ENCODE measurements around the gene BTG4. TPM values are rescaled to one million over a fixed set of nuclear protein-coding genes. Genes with fewer than 3 reads are reported as not detected.

Gene BTG4
- total and polyA plus RNA-seq, 9 of the 15 experiments (the other 6 are each of a cell fraction or from before 2014, with no cell fraction given) = not detected

- TF ChIP-seq, protein P1, sequence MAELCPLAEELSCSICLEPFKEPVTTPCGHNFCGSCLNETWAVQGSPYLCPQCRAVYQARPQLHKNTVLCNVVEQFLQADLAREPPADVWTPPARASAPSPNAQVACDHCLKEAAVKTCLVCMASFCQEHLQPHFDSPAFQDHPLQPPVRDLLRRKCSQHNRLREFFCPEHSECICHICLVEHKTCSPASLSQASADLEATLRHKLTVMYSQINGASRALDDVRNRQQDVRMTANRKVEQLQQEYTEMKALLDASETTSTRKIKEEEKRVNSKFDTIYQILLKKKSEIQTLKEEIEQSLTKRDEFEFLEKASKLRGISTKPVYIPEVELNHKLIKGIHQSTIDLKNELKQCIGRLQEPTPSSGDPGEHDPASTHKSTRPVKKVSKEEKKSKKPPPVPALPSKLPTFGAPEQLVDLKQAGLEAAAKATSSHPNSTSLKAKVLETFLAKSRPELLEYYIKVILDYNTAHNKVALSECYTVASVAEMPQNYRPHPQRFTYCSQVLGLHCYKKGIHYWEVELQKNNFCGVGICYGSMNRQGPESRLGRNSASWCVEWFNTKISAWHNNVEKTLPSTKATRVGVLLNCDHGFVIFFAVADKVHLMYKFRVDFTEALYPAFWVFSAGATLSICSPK (IDR thresholded peaks at IDR 0.05; ENCODE audit: borderline replicate concordance) = no peak
- TF ChIP-seq FIP1L1 (IDR thresholded peaks at IDR 0.05; ENCODE audit: low read depth, low read length, poor library complexity, severe bottlenecking) = no peak
- TF ChIP-seq ZBED1 (IDR thresholded peaks at IDR 0.05) = no peak
- TF ChIP-seq SRF (CRISPR knock-in tag; IDR thresholded peaks at IDR 0.05) = no peak
- TF ChIP-seq ZNF589 (CRISPR knock-in tag; IDR thresholded peaks at IDR 0.05; ENCODE audit: low read depth) = no peak
- no peak for TF ChIP-seq ZNF561 (CRISPR knock-in tag; conservative IDR thresholded peaks at IDR 0.05)
- TF ChIP-seq MBD2 (IDR thresholded peaks at IDR 0.05; ENCODE audit: borderline replicate concordance, low read depth) = no peak
These were observed 9.6 kb downstream of the BTG4 start (continued) for GRCh38 chr11:111502611-111503010.

GRCh38 chr11:111500481-111500880 lies 11.7 kb downstream of the BTG4 start:
- DNase-seq (ENCODE audit: extremely low read depth in 1 of 4, low spot score in 3 of 4) (no peak), FAIRE-seq (no peak), ATAC-seq (no peak)
- ChIA-PET CTCF (ENCODE audit: low intra/inter-chr PET ratio) (no interaction called here), POLR2A (no interaction called here)
- Histone ChIP-seq H3K9me1 (ENCODE audit: control insufficient read depth, insufficient read depth, low read length) (no peaks in the 10 kb centered on the region), H3K4me3 (no peak overlapping the region), H2AFZ (ENCODE audit: low read depth, low read length) (no peak overlapping the region), H3K27ac (ENCODE audit: extremely low read depth, low read depth, low read length) (no peak overlapping the region), H3K27me3 (ENCODE audit: control insufficient read depth in 2 of 2, insufficient read depth in 2 of 2, low read length in 2 of 2) (no peaks in the 10 kb centered on the region), H3K9ac (ENCODE audit: insufficient read depth in 1 of 2, low read depth in 2 of 2, low read length in 2 of 2) (no peak overlapping the region), H3K4me1 (replicated peaks in 1 of 2; ENCODE audit: control insufficient read depth in 2 of 2, insufficient read depth in 2 of 2, low read length in 2 of 2) (no peaks in the 10 kb centered on the region), H3K4me2 (ENCODE audit: insufficient read depth, low read length) (no peak overlapping the region), H4K20me1 (replicated peaks; ENCODE audit: control insufficient read depth, insufficient read depth, low read length) (no peaks in the 10 kb centered on the region), H3K9me3 (replicated peaks; ENCODE audit: control insufficient read depth, insufficient read depth, low read depth, low read length) (no peaks in the 10 kb centered on the region), H3K79me2 (ENCODE audit: control insufficient read depth, insufficient read depth, low read length) (no peaks in the 10 kb centered on the region), H3K36me3 (ENCODE audit: control insufficient read depth, insufficient read depth, low read length) (no peaks in the 10 kb centered on the region)
- in situ Hi-C loops (cut with MboI) (no loop called here), intact Hi-C loops (cut with micrococcal nuclease) (no loop called here)
- 0% methylated on average over 1 of the region's 1 CpG for whole genome bisulfite sequencing (ENCODE audit: insufficient coverage, low coverage, missing lambda C conversion rate)
- BruUV-seq (replicated peaks) = no TSS peak
- TF ChIP-seq TEAD1 (CRISPR knock-in tag; IDR thresholded peaks at IDR 0.05) (no peak), ZBTB11 (CRISPR knock-in tag; IDR thresholded peaks at IDR 0.05) (no peak), FOXK2 (conservative IDR thresholded peaks at IDR 0.05 in 1 of 2, IDR thresholded peaks at IDR 0.05 in 1 of 2; ENCODE audit: low read depth in 2 of 2) (no peak), ZNF766 (CRISPR knock-in tag; conservative IDR thresholded peaks at IDR 0.05) (no peak), DPF2 (IDR thresholded peaks at IDR 0.05) (no peak), RBM17 (IDR thresholded peaks at IDR 0.05; ENCODE audit: borderline replicate concordance, low read depth, low read length) (no peak), LCOR (CRISPR knock-in tag; IDR thresholded peaks at IDR 0.05) (no peak), HNRNPUL1 (IDR thresholded peaks at IDR 0.05; ENCODE audit: low read length) (no peak), ZNF224 (CRISPR knock-in tag; IDR thresholded peaks at IDR 0.05) (no peak), MAFG (tag; conservative IDR thresholded peaks at IDR 0.05) (no peak), TBL1XR1 (IDR thresholded peaks at IDR 0.05; ENCODE audit: low read length in 2 of 2) (no peak)

Data from K562 (cell line).